ENCODE measurements around the gene TMEM63B. TPM values are rescaled to one million over a fixed set of nuclear protein-coding genes. Genes with fewer than 3 reads are reported as not detected.

TMEM63B gene
- total RNA-seq, 2 donors from 2014 or later: 50.9 to 113 TPM

DNA sequence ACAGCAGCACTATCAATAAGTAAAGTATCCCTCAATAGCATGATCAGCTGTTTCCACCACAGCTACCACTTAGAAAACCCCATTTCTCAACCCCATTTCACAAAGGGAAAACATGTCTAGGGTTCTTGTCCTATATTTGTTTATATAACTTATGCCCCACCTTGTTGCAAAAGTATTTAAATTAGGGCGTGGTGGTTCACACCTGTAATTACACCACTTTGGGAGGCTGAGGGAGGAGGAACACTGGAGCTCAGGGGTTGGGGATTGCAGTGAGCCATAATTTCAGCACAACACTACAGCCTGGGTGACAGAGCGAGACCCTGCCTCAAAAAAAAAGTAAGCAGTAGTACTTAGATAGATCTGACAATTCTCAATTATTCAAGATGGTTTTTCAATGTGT, 3.8 kb upstream of the TMEM63B start:
- TF ChIP-seq POLR2AphosphoS5 (IDR thresholded peaks at IDR 0.05) (no peak), POLR2A (IDR thresholded peaks at IDR 0.05) (no peak)
- TF ChIP-seq, protein P1, sequence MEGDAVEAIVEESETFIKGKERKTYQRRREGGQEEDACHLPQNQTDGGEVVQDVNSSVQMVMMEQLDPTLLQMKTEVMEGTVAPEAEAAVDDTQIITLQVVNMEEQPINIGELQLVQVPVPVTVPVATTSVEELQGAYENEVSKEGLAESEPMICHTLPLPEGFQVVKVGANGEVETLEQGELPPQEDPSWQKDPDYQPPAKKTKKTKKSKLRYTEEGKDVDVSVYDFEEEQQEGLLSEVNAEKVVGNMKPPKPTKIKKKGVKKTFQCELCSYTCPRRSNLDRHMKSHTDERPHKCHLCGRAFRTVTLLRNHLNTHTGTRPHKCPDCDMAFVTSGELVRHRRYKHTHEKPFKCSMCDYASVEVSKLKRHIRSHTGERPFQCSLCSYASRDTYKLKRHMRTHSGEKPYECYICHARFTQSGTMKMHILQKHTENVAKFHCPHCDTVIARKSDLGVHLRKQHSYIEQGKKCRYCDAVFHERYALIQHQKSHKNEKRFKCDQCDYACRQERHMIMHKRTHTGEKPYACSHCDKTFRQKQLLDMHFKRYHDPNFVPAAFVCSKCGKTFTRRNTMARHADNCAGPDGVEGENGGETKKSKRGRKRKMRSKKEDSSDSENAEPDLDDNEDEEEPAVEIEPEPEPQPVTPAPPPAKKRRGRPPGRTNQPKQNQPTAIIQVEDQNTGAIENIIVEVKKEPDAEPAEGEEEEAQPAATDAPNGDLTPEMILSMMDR (IDR thresholded peaks at IDR 0.05): no peak
- Histone ChIP-seq H3K4me3 (no peak overlapping the region), H3K9me3 (no peaks in the 10 kb centered on the region), H3K4me1 (replicated peaks) (peaks cover 20% of the 10 kb centered on the region), H3K27ac (no peak overlapping the region), H3K36me3 (no peaks in the 10 kb centered on the region), H3K27me3 (replicated peaks; ENCODE audit: insufficient read depth) (no peaks in the 10 kb centered on the region)
- no peak for DNase-seq (ENCODE audit: low spot score)
- WGBS: 90% methylated on average over 2 of the region's 2 CpGs
- intact Hi-C loops (cut with DNase I): no loop called here

DNA sequence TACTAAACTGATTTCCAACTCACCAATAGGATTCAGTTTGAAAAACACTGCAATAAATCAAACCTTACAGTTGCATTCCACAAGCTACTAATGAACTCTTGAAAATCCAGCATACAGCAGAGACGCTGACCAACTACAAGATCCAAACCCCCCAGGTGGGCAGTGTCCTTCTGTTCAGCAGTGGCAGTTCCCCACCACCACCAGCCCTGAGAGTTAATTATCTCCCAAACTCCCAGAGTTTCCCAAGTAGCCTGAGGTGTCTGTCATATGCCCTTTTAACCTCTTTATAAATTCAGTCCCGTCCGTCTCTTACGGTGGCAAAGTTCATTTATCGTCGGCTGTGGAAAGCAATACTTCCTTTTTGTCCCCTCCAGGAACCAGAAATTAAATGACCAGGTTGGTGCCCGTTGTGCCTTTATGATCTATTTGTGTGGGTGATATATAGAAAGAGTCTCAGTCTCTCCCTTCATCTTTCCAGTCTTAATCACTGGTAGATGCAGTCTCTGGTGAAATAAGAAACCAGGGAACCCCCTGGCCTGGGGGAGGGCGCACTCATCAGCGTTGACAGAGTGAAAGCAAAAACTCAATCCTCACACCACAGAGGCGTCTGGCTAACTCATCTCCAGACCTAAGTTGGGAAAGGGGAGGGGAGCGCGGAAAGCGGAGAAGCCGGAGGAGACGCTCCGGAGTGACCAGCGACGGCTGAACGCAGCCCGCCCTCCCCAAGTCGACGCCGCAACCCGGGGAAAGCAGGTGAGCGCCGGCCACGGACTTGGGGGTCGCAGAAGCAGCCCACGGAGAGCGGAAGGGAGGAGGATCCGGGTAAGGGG, 819 bp upstream of the TMEM63B start:
- DNase-seq (ENCODE audit: low spot score): peak; percentile 40
- H3K4me3 ChIP-seq: peak overlapping the region; percentile 96 to 100
- H3K4me1 ChIP-seq (replicated peaks): peaks cover 20% of the 10 kb centered on the region
- no peaks in the 10 kb centered on the region for H3K9me3 ChIP-seq
- TF ChIP-seq POLR2A (IDR thresholded peaks at IDR 0.05): peak; percentile 7
- TF ChIP-seq POLR2AphosphoS5 (IDR thresholded peaks at IDR 0.05): peak; percentile 16
- TF ChIP-seq, protein P1 (IDR thresholded peaks at IDR 0.05): no peak
- peak overlapping the region; percentile 88 to 89 for H3K27ac ChIP-seq
- no peaks in the 10 kb centered on the region for H3K36me3 ChIP-seq
- H3K27me3 ChIP-seq (replicated peaks; ENCODE audit: insufficient read depth): no peaks in the 10 kb centered on the region
- intact Hi-C loops (cut with DNase I): no loop called here
- 1% methylated on average over 31 of the region's 31 CpGs for WGBS

DNA sequence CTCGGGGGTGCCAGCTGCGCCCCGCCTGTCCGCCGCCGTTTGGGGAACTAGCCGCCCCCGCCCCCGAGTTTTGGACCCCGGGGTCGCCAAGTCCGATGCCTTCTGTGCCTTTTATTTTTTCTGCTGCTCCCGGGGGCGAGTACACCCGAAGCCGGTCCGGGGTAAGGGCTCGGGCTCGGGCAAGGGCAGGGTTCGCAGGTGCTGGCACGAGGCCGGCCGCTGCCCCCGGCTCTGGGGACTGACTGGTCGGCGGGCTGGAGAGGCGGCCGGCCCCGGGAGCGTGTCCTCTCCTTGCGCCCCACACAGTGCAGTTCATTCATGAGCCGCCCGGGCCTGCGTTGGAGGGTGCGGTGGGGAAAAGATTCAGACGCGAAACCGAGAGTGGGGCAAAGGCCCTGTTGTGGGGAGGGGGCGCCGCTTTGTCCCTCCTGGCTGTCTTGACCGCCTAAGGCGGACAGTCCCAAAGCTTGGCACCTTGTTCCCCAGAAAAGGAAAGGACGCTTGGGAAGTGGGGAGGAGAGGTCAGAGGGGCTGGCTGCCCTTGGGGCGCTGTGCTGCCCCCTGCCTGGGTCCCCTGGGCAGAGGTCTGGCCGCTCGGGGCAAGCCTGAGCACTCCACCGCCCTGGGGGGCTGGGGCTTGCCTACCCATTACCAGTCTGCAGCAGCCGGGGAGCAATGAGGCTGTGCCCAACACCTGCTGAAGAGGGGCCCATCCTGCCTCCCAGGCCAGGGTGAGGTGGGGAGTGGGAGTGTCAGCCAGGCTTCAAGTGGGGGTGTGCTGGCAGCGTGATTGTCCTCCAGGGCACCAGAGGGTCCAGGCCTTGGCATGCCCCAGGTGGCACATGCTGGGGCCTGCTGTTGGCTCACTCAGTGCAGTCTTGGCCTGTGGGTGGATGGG, 915 bp downstream of the TMEM63B start:
- DNase-seq (ENCODE audit: low spot score): peak; percentile 23
- peaks cover 20% of the 10 kb centered on the region for H3K4me1 ChIP-seq (replicated peaks)
- TF ChIP-seq, protein P1 (IDR thresholded peaks at IDR 0.05): peak in 2 of 4 experiments; percentile 40 to 42
- TF ChIP-seq POLR2A (IDR thresholded peaks at IDR 0.05) (no peak), POLR2AphosphoS5 (IDR thresholded peaks at IDR 0.05) (no peak)
- intact Hi-C loops (cut with DNase I): no loop called here
- peak overlapping the region; percentile 88 for H3K27ac ChIP-seq
- H3K4me3 ChIP-seq: peak overlapping the region; percentile 96 to 100
- H3K9me3 ChIP-seq: no peaks in the 10 kb centered on the region
- no peaks in the 10 kb centered on the region for H3K36me3 ChIP-seq
- 6% methylated on average over 49 of the region's 49 CpGs for WGBS
- H3K27me3 ChIP-seq (replicated peaks; ENCODE audit: insufficient read depth): no peaks in the 10 kb centered on the region

DNA sequence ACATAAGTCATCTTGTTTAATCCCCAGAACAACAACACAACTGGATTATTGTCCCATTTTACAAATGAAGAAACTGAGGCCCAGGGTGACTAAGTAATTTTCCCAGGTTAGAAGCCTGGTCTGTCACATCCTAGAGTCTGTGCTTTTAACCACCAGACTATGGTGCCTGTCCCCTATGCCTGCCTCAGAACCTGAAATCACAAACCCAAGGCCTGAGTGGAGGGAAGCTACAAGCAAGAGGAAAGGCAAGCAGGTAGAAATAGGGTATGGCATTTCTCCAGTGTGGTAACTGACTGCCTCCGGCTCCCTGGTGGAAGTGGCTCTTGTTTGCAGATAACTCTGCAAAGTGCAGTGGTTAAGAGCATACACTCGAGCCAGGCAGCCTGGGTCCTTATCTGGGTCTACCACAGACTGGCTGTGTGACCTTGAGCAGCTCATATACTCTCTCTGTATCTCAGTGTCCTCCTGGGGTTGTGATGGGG, 2.5 kb downstream of the TMEM63B start:
- Histone ChIP-seq H3K36me3 (no peaks in the 10 kb centered on the region), H3K27me3 (replicated peaks; ENCODE audit: insufficient read depth) (no peaks in the 10 kb centered on the region), H3K9me3 (no peaks in the 10 kb centered on the region), H3K4me1 (replicated peaks) (peaks cover 23% of the 10 kb centered on the region), H3K4me3 (no peak overlapping the region), H3K27ac (no peak overlapping the region)
- TF ChIP-seq, protein P1 (IDR thresholded peaks at IDR 0.05): no peak
- TF ChIP-seq POLR2A (IDR thresholded peaks at IDR 0.05) (no peak), POLR2AphosphoS5 (IDR thresholded peaks at IDR 0.05) (no peak)
- DNase-seq (ENCODE audit: low spot score): no peak
- intact Hi-C loops (cut with DNase I): no loop called here
- WGBS: 76% methylated on average over 2 of the region's 2 CpGs

Data from prostate gland (tissue), 2 donors.